Stimulated activated CD4-positive, alpha-beta T cell treated with anti-CD3 and anti-CD28 coated beads, Interleukin-2, amount 100 ng/mL, for 4 hours (primary cell): ENCODE results near the gene LILRA2.
"Not testable (repeated sequence)": the region's sequence is repeated elsewhere in the genome, so short reads cannot be mapped to it uniquely, and the experiment has no call there.

ENCODE experiments used
- DNase-seq: peaks from one replicate; pipeline ENCODE4 v3.0.0-alpha.2; 2020; ENCODE audit warnings: low read depth

The LILRA2 gene

GRCh38 chr19:54609356-54609791, 35.8 kb downstream of the LILRA2 start:
- no peak for DNase-seq

- no peak for DNase-seq
Observed at GRCh38 chr19:54612428-54612827, 38.8 kb downstream of the LILRA2 start.

DNA sequence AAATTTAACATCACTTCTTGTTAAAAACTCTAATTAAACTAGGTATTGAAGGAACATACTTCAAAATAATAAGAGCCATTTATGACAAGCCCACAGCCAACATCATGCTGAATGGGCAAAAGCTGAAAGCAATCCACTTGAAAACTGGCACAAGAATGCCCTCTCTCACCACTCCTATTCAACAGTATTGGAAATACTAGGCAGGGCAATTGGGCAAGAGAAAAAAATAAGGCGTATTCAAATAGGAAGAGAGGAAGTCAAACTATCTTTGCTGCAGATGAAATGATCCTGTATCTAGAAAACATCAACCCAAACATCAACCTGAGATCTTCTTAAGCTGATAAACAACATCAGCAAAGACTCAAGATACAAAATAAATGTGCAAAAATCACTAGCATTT, 41.1 kb downstream of the LILRA2 start:
- no peak for DNase-seq

- DNase-seq = no peak
Observed at GRCh38 chr19:54616057-54616456, 42.5 kb downstream of the LILRA2 start.

DNA sequence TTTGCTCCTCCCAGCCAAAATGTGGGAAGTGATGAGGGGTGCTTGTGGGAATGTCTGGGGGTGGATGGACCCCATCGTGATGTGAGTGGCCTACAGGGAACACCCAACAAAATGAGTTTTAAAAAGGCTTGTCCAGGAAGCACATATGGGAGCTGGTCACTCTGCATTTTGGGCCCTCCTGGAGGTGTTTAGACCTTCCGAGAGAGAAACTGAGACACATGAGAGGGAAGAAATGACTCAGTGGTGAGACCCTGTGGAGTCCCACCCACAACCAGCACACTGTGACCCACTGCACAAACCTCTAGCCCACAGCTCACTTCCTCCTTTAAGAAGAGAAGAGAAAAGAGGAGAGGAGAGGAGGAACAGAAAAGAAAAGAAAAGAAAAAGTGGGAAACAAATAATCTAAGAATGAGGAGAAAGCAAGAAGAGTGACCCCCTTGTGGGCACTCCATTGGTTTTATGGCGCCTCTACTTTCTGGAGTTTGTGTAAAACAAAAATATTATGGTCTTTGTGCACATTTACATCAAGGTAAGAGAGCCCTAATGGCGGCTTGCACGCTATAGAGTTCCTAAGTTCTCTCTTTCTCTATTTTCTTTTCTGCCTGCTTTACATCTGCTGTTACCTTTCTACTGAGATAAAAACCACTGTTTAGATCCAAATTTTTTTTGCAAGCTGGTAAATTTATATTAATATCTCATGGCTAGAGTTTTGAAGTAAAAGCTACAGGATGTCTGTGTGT, 43.4 kb downstream of the LILRA2 start:
- DNase-seq = no peak

DNA sequence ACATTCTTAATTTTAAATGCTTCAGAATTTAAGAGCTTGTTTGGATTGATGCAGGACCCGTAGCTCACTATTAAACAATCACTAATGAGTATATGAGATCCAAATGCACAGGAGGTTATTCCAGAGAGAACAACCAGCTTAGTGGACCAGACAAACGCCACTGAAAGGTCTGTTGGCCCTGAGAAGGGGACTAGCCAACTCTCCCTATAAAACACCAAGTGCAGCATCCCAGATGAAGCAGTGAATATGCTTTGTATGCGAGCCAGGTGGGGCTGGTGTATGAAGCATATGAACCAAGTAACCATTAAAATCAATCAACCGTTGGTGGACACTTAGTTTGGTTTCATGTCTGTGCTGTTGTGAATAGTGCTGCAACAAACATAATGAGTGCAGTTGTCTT, 46.9 kb downstream of the LILRA2 start:
- DNase-seq = no peak

DNA sequence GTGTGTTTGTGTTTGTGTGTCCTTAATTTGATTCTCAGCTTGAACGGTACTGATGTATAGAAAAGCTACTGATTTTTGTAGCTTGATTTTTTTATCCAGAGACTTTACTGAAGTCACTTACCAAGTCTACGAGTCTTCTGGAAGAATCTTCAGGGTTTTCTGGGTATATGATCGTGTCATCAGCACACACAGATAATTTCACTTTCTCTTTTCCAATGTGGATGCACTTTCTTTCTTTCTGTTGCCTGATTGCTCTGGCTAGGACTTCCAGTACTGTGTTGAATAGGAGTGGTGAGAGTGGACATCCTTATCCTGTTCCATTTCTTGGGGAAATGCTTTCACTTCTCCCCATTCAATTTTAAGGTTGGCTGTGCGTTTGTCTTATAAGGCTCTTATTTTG, 48.8 kb downstream of the LILRA2 start:
- DNase-seq = no peak

DNA sequence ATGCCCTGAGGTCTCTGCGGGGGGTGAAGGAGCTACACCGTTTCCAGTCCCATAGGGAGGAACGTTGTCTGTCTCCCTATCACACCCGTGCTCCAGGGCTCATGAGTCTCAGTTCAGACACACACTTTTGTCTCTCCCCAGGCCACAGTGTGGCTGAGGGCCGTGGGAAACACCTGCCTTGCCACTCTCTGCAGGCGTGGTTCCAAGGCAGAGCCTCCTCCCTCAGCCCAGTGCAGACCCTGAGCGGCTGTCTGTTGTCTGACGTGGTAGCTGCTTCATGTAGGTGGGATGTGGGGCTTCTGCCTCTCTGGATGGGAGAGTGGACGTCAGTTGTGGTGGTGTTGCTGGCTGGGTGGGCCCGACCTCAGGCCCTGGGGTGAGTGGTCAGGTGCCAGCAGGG, 50.6 kb downstream of the LILRA2 start:
- DNase-seq = not testable (repeated sequence)

DNA sequence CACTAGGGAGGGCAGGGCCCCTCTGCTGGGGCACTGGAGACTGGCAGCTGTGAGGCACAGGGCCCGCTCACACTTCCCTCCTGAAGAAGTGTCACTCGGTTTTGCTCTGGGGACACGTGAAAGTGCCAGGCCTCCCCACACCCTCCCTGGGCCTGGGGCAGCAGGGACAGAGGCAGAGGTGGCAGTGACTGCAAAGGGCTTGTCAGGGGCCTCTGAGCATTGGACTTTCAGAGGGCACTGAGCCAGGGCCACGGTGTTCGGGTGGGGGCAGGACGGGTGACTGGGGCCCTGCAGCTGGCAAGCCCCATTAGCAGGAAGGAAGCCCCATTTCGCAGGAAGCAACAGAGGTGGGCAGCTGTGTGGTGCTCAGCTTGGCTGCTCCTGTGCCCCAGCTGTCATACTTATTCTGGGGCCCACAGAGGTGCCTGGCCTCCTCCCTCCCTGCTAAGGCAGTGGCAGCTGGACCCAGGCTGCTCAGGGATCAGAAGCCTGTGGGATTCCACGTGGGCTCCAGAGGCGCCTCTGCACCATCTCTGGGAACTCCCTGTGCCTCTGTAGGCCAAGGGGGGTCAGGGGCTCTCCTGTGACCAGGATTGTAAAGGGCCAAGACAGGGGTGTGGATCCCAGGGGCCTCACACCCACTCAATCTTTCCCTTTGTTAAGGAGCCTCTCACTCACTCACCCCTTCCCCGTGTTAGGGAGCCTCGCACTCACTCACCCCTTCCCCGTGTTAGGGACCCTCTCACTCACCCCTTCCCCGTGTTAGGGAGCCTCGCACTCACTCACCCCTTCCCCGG, 51.5 kb downstream of the LILRA2 start:
- not testable (repeated sequence) for DNase-seq

GRCh38 chr19:54626757-54627156, 53.2 kb downstream of the LILRA2 start:
- no peak for DNase-seq

DNA sequence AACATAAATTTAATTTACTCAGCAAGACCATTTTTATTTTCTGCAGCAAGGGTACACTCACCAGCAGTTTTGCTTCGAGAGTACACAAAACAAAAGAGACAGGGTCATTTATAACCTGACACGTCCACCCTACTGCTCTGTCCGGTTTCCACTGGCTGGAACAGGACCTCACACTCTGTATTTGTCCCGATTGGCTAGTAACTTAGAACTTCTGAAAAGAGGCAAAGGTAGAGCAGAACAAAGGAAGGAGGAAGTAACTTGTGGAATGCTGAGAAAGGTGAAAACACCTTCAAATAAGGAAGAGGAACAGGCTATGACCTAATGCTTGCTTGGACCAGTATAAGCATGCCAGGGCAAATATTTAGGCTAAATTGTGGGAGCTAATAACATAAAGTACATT, 54.3 kb downstream of the LILRA2 start:
- not testable (repeated sequence) for DNase-seq

DNA sequence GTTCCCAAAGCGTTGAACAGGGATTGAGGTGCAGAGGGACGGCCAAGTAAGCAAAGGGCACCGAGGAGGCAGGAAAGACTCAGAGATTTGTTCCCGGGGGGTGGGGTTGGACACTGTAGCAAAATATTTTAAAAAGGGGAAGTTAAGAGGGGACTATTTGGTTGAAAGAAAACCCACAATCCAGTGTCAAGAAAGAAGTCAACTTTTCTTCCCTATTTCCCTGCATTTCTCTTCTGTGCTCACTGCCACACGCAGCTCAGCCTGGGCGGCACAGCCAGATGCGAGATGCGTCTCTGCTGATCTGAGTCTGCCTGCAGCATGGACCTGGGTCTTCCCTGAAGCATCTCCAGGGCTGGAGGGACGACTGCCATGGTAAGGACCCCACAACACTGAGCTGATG, 56.7 kb downstream of the LILRA2 start, which contains the start of gene LILRB1:
Gene LILRB1, plus strand, starts transcription at position 223 of the 400 bp plus-strand sequence. CDS start 590 bp downstream, outside the sequence.
- not testable (repeated sequence) for DNase-seq

DNA sequence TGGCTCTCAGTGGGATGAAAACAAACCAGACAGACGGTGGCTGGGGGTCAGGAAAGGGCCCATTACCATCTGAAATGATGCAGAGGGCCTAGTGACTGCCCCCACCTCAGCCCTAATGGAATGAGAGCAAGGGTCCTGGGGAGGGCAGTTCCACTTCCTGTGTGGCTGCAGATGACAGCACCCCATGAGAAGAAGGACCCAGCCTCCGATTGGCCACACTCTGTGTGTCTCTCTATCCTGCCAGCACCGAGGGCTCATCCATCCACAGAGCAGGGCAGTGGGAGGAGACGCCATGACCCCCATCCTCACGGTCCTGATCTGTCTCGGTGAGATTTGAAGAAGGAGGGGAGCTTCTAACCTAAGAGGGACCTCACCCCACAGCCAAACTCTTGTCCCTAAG, 57.2 kb downstream of the LILRA2 start:
- DNase-seq = no peak

GRCh38 chr19:54631489-54632337, 58.1 kb downstream of the LILRA2 start:
- not testable (repeated sequence) for DNase-seq

DNA sequence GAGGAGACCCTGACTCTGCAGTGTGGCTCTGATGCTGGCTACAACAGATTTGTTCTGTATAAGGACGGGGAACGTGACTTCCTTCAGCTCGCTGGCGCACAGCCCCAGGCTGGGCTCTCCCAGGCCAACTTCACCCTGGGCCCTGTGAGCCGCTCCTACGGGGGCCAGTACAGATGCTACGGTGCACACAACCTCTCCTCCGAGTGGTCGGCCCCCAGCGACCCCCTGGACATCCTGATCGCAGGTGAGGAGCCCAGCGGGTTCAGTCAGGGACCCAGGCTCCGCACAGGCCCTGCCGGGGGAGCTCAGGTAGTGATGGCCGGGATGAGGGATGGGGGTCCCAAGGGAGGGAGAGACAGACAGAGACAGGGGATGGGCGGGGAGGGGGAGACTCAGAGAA, 58.9 kb downstream of the LILRA2 start:
- not testable (repeated sequence) for DNase-seq

DNA sequence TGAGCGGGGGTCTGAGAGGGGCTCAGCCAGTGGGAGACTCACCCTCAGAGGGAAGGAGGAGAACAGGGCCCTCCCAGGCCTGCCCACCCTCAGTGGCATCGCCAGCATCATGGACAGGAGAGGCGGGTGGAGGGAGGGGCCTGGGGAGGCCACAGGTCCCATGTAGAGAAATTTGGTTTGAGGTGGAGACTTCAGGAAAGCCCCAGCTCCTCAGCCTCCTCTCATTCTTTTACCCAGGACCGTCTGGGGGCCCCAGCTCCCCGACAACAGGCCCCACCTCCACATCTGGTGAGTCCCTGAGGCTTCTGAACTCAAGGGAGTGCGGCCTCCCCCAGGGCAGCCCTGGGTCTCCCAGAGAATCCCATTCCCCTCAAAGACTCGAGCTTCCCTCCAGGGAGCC, 59.8 kb downstream of the LILRA2 start:
- DNase-seq = no peak

DNA sequence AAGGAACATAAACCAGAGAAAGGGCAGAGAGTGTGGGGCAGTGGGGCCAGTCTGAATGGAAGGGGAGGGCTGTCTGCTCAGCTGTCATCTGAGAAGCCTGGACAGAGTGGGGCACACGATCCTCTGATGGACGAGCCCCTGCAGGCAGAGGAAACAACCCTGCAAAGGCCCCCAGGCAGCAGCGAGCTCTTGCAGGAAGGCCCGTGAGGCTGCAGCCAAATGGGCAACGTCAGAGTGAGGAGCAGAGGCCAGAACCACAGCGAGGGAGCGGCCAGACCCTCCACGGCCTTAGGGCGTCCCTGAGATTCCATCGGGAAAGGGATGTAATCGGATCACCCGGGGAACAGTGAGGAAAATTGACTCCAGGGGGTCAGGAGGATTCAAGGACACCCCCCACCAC, 62.5 kb downstream of the LILRA2 start:
- not testable (repeated sequence) for DNase-seq

GRCh38 chr19:54638683-54639082, 65.1 kb downstream of the LILRA2 start:
- no peak for DNase-seq
